GM18520 (cell line): ENCODE measurements around the gene CMC1.
"Not testable (repeated sequence)": the region's sequence is repeated elsewhere in the genome, so short reads cannot be mapped to it uniquely, and the experiment has no call there.

Source experiments
- ATAC-seq: cut with Tn5 transposase; IDR thresholded peaks from one replicate; pipeline ENCODE4 v1.9.1; 2021; ENCODE audit not compliant: unreplicated experiment

Gene CMC1

GRCh38 chr3:28243424-28244106 lies 2.1 kb downstream of the CMC1 start:
- ATAC-seq, result no peak

GRCh38 chr3:28244491-28244890 lies 3.1 kb downstream of the CMC1 start:
- ATAC-seq, result no peak

- no peak for ATAC-seq
These were observed 5.9 kb downstream of the CMC1 start for GRCh38 chr3:28247286-28247685.

- no peak for ATAC-seq
These were observed 9.6 kb downstream of the CMC1 start for GRCh38 chr3:28250999-28251398.

- ATAC-seq, result no peak
These were observed 10.6 kb downstream of the CMC1 start for GRCh38 chr3:28252001-28252431.

- no peak for ATAC-seq
These were observed 11.8 kb downstream of the CMC1 start for GRCh38 chr3:28253040-28253715.

GRCh38 chr3:28262001-28262400 lies 20.6 kb downstream of the CMC1 start:
- ATAC-seq, result no peak

- ATAC-seq, result no peak
These were observed 24.2 kb downstream of the CMC1 start for GRCh38 chr3:28265641-28266040.

- no peak for ATAC-seq
These were observed 26.8 kb downstream of the CMC1 start for GRCh38 chr3:28267984-28268849.

GRCh38 chr3:28268989-28269388 lies 27.6 kb downstream of the CMC1 start:
- no peak for ATAC-seq

GRCh38 chr3:28269884-28270283 lies 28.5 kb downstream of the CMC1 start:
- ATAC-seq, result not testable (repeated sequence)

GRCh38 chr3:28273837-28274236 lies 32.4 kb downstream of the CMC1 start:
- ATAC-seq, result no peak

- ATAC-seq, result no peak
These were observed 37.5 kb downstream of the CMC1 start for GRCh38 chr3:28278918-28279317.

- ATAC-seq, result no peak
These were observed 38.4 kb downstream of the CMC1 start for GRCh38 chr3:28279770-28280169.

- no peak for ATAC-seq
These were observed 39.4 kb downstream of the CMC1 start for GRCh38 chr3:28280781-28281180.

GRCh38 chr3:28286595-28286994 lies 45.2 kb downstream of the CMC1 start:
- ATAC-seq, result peak; percentile 77

- ATAC-seq, result no peak
These were observed 45.6 kb downstream of the CMC1 start for GRCh38 chr3:28287046-28287445.

- no peak for ATAC-seq
These were observed 49.5 kb downstream of the CMC1 start for GRCh38 chr3:28290863-28291300.

GRCh38 chr3:28291577-28291976 lies 50.2 kb downstream of the CMC1 start:
- ATAC-seq, result no peak

- ATAC-seq, result no peak
These were observed 51.2 kb downstream of the CMC1 start for GRCh38 chr3:28292622-28293021.

- no peak for ATAC-seq
These were observed 53.4 kb downstream of the CMC1 start for GRCh38 chr3:28294667-28295413.
